Prostate gland (tissue), 2 donors: Measurements from ENCODE around the gene CADPS2.

Experiments used
- CTCF ChIP-seq, 4 experiments: fragments of 200-600 bp in 2 of 4; fragments of 450-650 bp in 2 of 4; sonication (generic) in 2 of 4; IDR thresholded peaks; 1 replicate in 3 of 4; 2 replicates in 1 of 4; pipeline ENCODE4 v1.5.1; 2016 to 2019; ENCODE audit warnings: antibody characterized with exemption in 4 of 4, mild to moderate bottlenecking in 2 of 4, moderate library complexity in 2 of 4
- POLR2A ChIP-seq: fragments of 450-650 bp; IDR thresholded peaks from one replicate; pipeline ENCODE4 v1.6.1; 2016; ENCODE audit warnings: antibody characterized with exemption, mild to moderate bottlenecking
- POLR2AphosphoS5 ChIP-seq: sonication (generic); formaldehyde crosslinking; IDR thresholded peaks from one replicate; pipeline ENCODE4 v1.6.1; 2017; ENCODE audit warnings: antibody characterized with exemption

- TF ChIP-seq CTCF (IDR thresholded peaks at IDR 0.05): no peak
- no peak for TF ChIP-seq POLR2A
- no peak for TF ChIP-seq POLR2AphosphoS5
Measured at GRCh38 chr7:122842971-122843370, 43.3 kb downstream of the CADPS2 start.
